HEK293T (cell line): ENCODE results near the gene CLMN.

ENCODE experiments used
- ARNT ChIP-seq: fragments of 450-650 bp; IDR thresholded peaks from 2 replicates; pipeline ENCODE4 v1.6.1; 2017; ENCODE audit warnings: mild to moderate bottlenecking
- CTBP1 ChIP-seq: fragments of 450-650 bp; IDR thresholded peaks from 2 replicates; pipeline ENCODE4 v1.6.1; 2016; ENCODE audit warnings: borderline replicate concordance
- ELF4 ChIP-seq: fragments of 450-650 bp; IDR thresholded peaks from 2 replicates; pipeline ENCODE4 v1.6.1; 2017; ENCODE audit warnings: antibody characterized with exemption
- FOXK2 ChIP-seq: fragments of 450-650 bp; IDR thresholded peaks from 2 replicates; pipeline ENCODE4 v1.6.1; 2016; ENCODE audit warnings: mild to moderate bottlenecking
- FOXM1 ChIP-seq: fragments of 450-650 bp; IDR thresholded peaks from 2 replicates; pipeline ENCODE4 v1.6.1; 2017; ENCODE audit warnings: mild to moderate bottlenecking, borderline replicate concordance
- HDGF ChIP-seq: fragments of 450-650 bp; IDR thresholded peaks from 2 replicates; pipeline ENCODE4 v1.6.1; 2017; ENCODE audit warnings: antibody characterized with exemption, borderline replicate concordance
- L3MBTL2 ChIP-seq: fragments of 450-650 bp; conservative IDR thresholded peaks from 2 replicates; pipeline ENCODE4 v1.6.1; 2016; ENCODE audit warnings: mild to moderate bottlenecking
- PKNOX1 ChIP-seq: fragments of 450-650 bp; IDR thresholded peaks from 2 replicates; pipeline ENCODE4 v1.6.1; 2016
- SP1 ChIP-seq: fragments of 450-650 bp; IDR thresholded peaks from 2 replicates; pipeline ENCODE4 v1.6.1; 2017
- SUZ12 ChIP-seq: fragments of 450-650 bp; IDR thresholded peaks from 2 replicates; pipeline ENCODE4 v1.6.1; 2016; ENCODE audit warnings: mild to moderate bottlenecking
- TARDBP ChIP-seq: fragments of 450-650 bp; IDR thresholded peaks from 2 replicates; pipeline ENCODE4 v1.6.1; 2016

DNA sequence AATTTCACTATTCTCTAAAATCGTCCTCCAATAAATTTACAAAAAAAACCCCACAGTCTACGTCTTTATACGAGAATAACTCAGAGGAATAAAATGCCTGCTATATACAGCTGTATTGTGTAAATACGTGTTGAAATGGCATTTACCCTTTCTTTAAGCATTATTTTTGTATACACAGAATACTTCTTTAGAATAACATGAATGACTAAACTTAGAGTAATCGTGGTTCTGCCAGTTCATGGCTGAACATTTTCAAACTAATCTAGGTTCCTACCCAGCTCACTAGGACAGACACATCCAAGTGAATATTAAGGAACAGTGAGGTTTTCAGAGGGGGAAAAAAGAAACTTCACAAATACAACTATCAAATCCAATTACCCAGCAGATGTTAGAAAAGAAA, 186.9 kb downstream of the CLMN start:
- TF ChIP-seq SP1 = no peak
- TF ChIP-seq HDGF = no peak
- TF ChIP-seq FOXM1 = no peak
- no peak for TF ChIP-seq ELF4
- TF ChIP-seq CTBP1 = no peak
- no peak for TF ChIP-seq ARNT
- no peak for TF ChIP-seq SUZ12
- no peak for TF ChIP-seq PKNOX1
- TF ChIP-seq TARDBP = no peak
- TF ChIP-seq FOXK2 = no peak
- no peak for TF ChIP-seq L3MBTL2
